Caco-2 (cell line): ENCODE results near the gene COG3. TPM values are rescaled to one million over a fixed set of nuclear protein-coding genes. Genes with fewer than 3 reads are reported as not detected.
"Not testable (repeated sequence)": the region's sequence is repeated elsewhere in the genome, so short reads cannot be mapped to it uniquely, and the experiment has no call there.

ENCODE experiments used
- BruUV-seq: library from RNA; stranded (reverse); fragments of 400-500 nt; replicated peaks from 2 replicates; lab custom pipeline; 2021; lab: Mats Ljungman, UMichigan
- CTCF ChIA-PET: fragments of 300-600 bp; sonication (Branson Sonifier 250); formaldehyde crosslinking; loops from one replicate; lab custom pipeline; 2022; ENCODE audit warnings: antibody characterized with exemption; lab: Charles Lee
- POLR2A ChIA-PET: fragments of 300-600 bp; sonication (Branson Sonifier 250); formaldehyde crosslinking; loops from one replicate; lab custom pipeline; 2022; ENCODE audit warnings: antibody characterized with exemption; lab: Charles Lee
- DNase-seq, 2 experiments: peaks; one replicate each; pipeline versions ENCODE4 v3.0.0 to v3.0.0-alpha.2; 2020 to 2022
- H3K27me3 ChIP-seq: replicated peaks from 2 replicates; pipeline ENCODE4 v1.6.0; 2011; ENCODE audit warnings: low read length; ENCODE audit not compliant: control insufficient read depth, insufficient read depth
- H3K36me3 ChIP-seq: 2 replicates; pipeline ENCODE4 v1.5.1; 2011; ENCODE audit warnings: low read length; ENCODE audit not compliant: control insufficient read depth, insufficient read depth
- H3K4me1 ChIP-seq: fragments of 250-450 bp; sonication (Bioruptor Pico); 2 replicates; pipeline ENCODE4 v1.5.1; 2020; ENCODE audit warnings: mild to moderate bottlenecking
- H3K4me3 ChIP-seq: 2 replicates; pipeline ENCODE4 v1.5.1; 2011; ENCODE audit warnings: low read depth, mild to moderate bottlenecking, control low read depth, low read length
- H3K9me3 ChIP-seq: fragments of 250-450 bp; sonication (Bioruptor Pico); 2 replicates; pipeline ENCODE4 v1.5.1; 2020; ENCODE audit warnings: mild to moderate bottlenecking, moderate library complexity
- H3K27ac Mint-ChIP-seq: one replicate; pipeline ENCODE4 v1.8.0; 2022; ENCODE audit warnings: mixed read lengths; ENCODE audit not compliant: unreplicated experiment
- H3K27me3 Mint-ChIP-seq: one replicate; pipeline ENCODE4 v1.8.0; 2022; ENCODE audit warnings: mixed read lengths; ENCODE audit not compliant: insufficient read depth, unreplicated experiment
- H3K36me3 Mint-ChIP-seq: one replicate; pipeline ENCODE4 v1.8.0; 2022; ENCODE audit warnings: mild to moderate bottlenecking, mixed read lengths; ENCODE audit not compliant: insufficient read depth, unreplicated experiment
- H3K4me1 Mint-ChIP-seq: one replicate; pipeline ENCODE4 v1.8.0; 2022; ENCODE audit warnings: low read depth, mixed read lengths; ENCODE audit not compliant: unreplicated experiment
- H3K4me3 Mint-ChIP-seq: one replicate; pipeline ENCODE4 v1.8.0; 2022; ENCODE audit warnings: mild to moderate bottlenecking, moderate library complexity, mixed read lengths; ENCODE audit not compliant: unreplicated experiment
- H3K9me3 Mint-ChIP-seq: one replicate; pipeline ENCODE4 v1.8.0; 2022; ENCODE audit warnings: mixed read lengths; ENCODE audit not compliant: unreplicated experiment
- intact Hi-C: fragments of 100-400 bp; cut with micrococcal nuclease; formaldehyde crosslinking; loops from one replicate; pipeline ENCODE4 v1.10.0; 2022; ENCODE audit not compliant: unreplicated experiment
- total RNA-seq: library from RNA; stranded (reverse); gene quantifications from 2 replicates; pipeline ENCODE4 v1.2.3, GENCODE V29; 2022
- TF ChIP-seq, protein P1 (sequence below), 2 experiments: fragments of 200-600 bp in 1 of 2; IDR thresholded peaks; 1 replicate in 1 of 2; 2 replicates in 1 of 2; pipeline versions ENCODE4 v1.5.1 to v1.8.0; 2011 to 2022; ENCODE audit warnings: antibody characterized with exemption in 1 of 2, control low read depth in 1 of 2, inconsistent platforms in 1 of 2, low read depth in 1 of 2, low read length in 1 of 2, mild to moderate bottlenecking in 1 of 2, moderate library complexity in 1 of 2; ENCODE audit not compliant: insufficient read depth in 1 of 2, severe bottlenecking in 1 of 2, unreplicated experiment in 1 of 2

COG3 gene
- total RNA-seq, 1 experiment from 2014 or later = 35.8 TPM

DNA sequence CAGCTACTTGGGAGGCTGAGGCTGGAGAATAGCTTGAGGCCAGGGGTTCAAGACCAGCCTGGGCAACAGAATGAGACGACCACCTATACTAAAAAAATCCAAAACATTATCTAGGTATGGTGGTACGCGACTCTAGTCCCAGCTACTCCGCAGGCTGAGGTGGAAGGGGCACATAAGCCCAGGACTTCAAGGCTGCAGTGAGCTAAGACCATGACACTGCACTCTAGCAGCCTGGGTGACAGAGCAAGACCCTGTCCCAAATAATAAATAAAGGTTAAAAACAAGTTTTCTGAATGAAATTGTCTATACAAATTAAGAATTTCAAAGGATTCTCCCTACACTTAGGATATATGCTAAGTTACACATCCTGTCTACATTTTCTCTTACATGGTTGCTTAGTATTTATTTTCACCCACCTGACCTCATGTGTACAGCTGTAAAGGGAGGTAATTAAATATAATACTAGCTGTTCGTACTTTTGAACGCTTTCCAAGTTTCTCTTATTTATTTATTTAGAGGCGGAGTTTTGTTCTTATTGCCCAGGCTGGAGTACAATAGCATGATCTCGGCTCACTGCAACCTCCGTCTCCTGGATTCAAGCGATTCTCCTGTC, 48.1 kb upstream of the COG3 start:
- intact Hi-C loops = no loop called here
- H3K9me3 Mint-ChIP-seq = no peaks in the 10 kb centered on the region

DNA sequence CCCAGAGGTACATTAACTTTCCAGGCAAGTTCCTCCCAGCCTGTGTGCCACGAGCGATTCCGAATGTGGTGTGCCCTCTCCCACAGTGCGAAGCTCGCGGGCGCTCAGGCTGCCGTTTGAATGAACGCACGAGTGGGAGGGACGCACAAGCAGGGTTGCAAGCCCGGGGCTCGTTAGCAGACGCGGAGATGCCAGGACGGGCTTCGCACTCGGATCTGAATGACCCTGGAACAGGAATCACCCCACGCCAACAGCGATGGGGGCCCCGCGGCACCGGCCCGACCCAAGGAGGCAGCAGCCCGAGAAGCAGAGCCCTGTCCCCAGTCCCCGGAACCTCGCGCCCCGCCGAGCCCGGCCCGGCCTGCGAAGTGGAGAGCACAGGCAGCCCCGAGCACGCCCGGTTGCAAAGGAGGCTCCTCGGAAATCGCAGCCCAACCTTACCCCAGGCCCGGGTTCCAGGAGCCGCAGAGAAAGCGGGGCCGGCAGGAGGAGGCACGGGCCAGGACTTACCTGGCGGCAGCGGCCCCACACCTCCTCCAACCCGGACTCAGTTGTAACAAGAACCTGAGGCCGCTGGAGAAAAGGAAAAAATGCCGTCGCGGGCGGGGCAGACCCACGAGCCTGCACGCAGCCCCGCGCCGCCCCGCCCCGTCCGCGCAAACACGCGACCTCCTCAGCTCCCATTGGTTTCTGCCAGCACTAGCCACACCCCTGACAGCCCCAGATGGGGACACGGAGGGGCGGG, 46.8 kb upstream of the COG3 start, which contains the start of gene SLC25A30:
SLC25A30 (minus strand) TSS at position 584 of the 745 bp plus-strand sequence. CDS start 6,948 bp downstream, outside the sequence.
- BruUV-seq = TSS peak; percentile 76
- Mint-ChIP-seq H3K27me3 (no peaks in the 10 kb centered on the region), H3K4me3 (peak within 1 kb of the TSS; percentile 88), H3K27ac (peak within 1 kb of the TSS; percentile 29), H3K9me3 (no peaks in the 10 kb centered on the region), H3K36me3 (peaks cover 6% of the 10 kb centered on the region), H3K4me1 (peaks cover 8% of the 10 kb centered on the region)
- peak within 1 kb of the TSS; percentile 86 for H3K4me3 ChIP-seq
- POLR2A ChIA-PET = interaction anchor here (0.5 to 2.1 kb wide), 8 partner anchors 9 to 1702 kb away, joined by 3 to 9 read pairs (median 6); partner anchors contain the start of gene TPT1
- intact Hi-C loops = loop anchor here (1.0 to 2.0 kb wide), 3 partner anchors 47 to 77 kb away; partner anchors contain the start of gene TPT1
- no peaks in the 10 kb centered on the region for H3K9me3 ChIP-seq
- no peaks in the 10 kb centered on the region for H3K36me3 ChIP-seq
- TF ChIP-seq, protein P1, sequence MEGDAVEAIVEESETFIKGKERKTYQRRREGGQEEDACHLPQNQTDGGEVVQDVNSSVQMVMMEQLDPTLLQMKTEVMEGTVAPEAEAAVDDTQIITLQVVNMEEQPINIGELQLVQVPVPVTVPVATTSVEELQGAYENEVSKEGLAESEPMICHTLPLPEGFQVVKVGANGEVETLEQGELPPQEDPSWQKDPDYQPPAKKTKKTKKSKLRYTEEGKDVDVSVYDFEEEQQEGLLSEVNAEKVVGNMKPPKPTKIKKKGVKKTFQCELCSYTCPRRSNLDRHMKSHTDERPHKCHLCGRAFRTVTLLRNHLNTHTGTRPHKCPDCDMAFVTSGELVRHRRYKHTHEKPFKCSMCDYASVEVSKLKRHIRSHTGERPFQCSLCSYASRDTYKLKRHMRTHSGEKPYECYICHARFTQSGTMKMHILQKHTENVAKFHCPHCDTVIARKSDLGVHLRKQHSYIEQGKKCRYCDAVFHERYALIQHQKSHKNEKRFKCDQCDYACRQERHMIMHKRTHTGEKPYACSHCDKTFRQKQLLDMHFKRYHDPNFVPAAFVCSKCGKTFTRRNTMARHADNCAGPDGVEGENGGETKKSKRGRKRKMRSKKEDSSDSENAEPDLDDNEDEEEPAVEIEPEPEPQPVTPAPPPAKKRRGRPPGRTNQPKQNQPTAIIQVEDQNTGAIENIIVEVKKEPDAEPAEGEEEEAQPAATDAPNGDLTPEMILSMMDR (IDR thresholded peaks at IDR 0.05; ENCODE audit: insufficient read depth in 1 of 2, low read depth in 1 of 2, low read length in 1 of 2, severe bottlenecking in 1 of 2, unreplicated experiment in 1 of 2) = no peak
- H3K27me3 ChIP-seq = no peaks in the 10 kb centered on the region
- CTCF ChIA-PET = interaction anchor here (0.6 to 1.6 kb wide), 4 partner anchors 19 to 276 kb away, joined by 3 to 6 read pairs (median 4); no protein-coding TSS in a partner anchor
- peaks cover 17% of the 10 kb centered on the region for H3K4me1 ChIP-seq
- DNase-seq = peak; percentile 96 to 97

More for the DNA sequence above, 48.1 kb upstream of the COG3 start:
- no peaks in the 10 kb centered on the region for H3K27me3 Mint-ChIP-seq
- H3K4me3 Mint-ChIP-seq = peak overlapping the region; percentile 88
- no TSS peak for BruUV-seq
- peaks cover 8% of the 10 kb centered on the region for H3K4me1 Mint-ChIP-seq
- peak overlapping the region; percentile 29 for H3K27ac Mint-ChIP-seq
- TF ChIP-seq, protein P1 (IDR thresholded peaks at IDR 0.05; ENCODE audit: insufficient read depth in 1 of 2, low read depth in 1 of 2, low read length in 1 of 2, severe bottlenecking in 1 of 2, unreplicated experiment in 1 of 2) = no peak
- H3K36me3 Mint-ChIP-seq = peaks cover 6% of the 10 kb centered on the region
- no peaks in the 10 kb centered on the region for H3K36me3 ChIP-seq
- H3K4me3 ChIP-seq = peak overlapping the region; percentile 86
- H3K27me3 ChIP-seq = no peaks in the 10 kb centered on the region
- H3K9me3 ChIP-seq = no peaks in the 10 kb centered on the region
- CTCF ChIA-PET = interaction anchor here (0.6 kb wide), 1 partner anchor 96 kb away, joined by 3 read pairs; no protein-coding TSS in a partner anchor
- POLR2A ChIA-PET = interaction anchor here (2.1 kb wide), 1 partner anchor 76 kb away, joined by 5 read pairs; the partner anchor contains the start of gene TPT1
- DNase-seq = no peak
- peaks cover 17% of the 10 kb centered on the region for H3K4me1 ChIP-seq

DNA sequence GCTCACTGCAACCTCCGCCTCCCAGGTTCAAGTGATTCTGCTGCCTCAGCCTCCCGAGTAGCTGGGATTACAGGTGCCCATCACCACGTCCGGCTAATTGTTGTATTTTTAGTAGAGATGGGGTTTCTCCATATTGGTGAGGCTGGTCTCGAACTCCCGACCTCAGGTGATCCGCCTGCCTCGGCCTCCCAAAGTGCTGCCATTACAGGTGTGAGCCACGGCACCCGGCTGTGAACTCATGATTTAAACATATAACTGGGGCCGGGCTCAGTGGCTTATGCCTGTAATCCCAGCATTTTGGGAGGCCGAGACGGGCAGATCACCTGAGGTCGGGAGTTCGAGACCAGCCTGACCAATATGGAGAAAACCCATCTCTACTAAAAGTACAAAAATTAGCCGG, 45.4 kb upstream of the COG3 start:
- H3K4me1 ChIP-seq, H3K36me3 ChIP-seq, H3K27me3 ChIP-seq, H3K9me3 ChIP-seq, H3K4me3 ChIP-seq, DNase-seq, H3K27me3 Mint-ChIP-seq, H3K36me3 Mint-ChIP-seq, H3K27ac Mint-ChIP-seq, H3K4me1 Mint-ChIP-seq, CTCF ChIA-PET, H3K9me3 Mint-ChIP-seq, BruUV-seq, H3K4me3 Mint-ChIP-seq: not testable (repeated sequence)
- POLR2A ChIA-PET = interaction anchor here (0.7 kb wide), 1 partner anchor 74 kb away, joined by 4 read pairs; no protein-coding TSS in a partner anchor
- intact Hi-C loops = loop anchor here (2.0 kb wide), 1 partner anchor 79 kb away; the partner anchor contains the start of gene TPT1
